NT2/D1 (cell line): ENCODE results near the gene CYP27C1.

ENCODE experiments used
- DNase-seq: peaks from one replicate; pipeline ENCODE4 v3.0.0-alpha.2; 2011; ENCODE audit warnings: low read depth, low spot score
- H3K27me3 ChIP-seq: 2 replicates; pipeline ENCODE4 v1.6.0; 2011; ENCODE audit warnings: mild to moderate bottlenecking; ENCODE audit not compliant: insufficient read length, insufficient read depth
- H3K36me3 ChIP-seq: 2 replicates; pipeline ENCODE4 v1.6.1; 2011; ENCODE audit warnings: mild to moderate bottlenecking, low read length, mixed read lengths; ENCODE audit not compliant: insufficient read depth, insufficient read length
- H3K4me1 ChIP-seq: 2 replicates; pipeline ENCODE4 v1.5.1; 2011; ENCODE audit not compliant: insufficient read depth, insufficient read length
- H3K4me3 ChIP-seq: 2 replicates; pipeline ENCODE4 v1.5.1; 2011; ENCODE audit warnings: low read depth; ENCODE audit not compliant: insufficient read length
- H3K9ac ChIP-seq: 2 replicates; pipeline ENCODE4 v1.6.0; 2011; ENCODE audit warnings: low read depth; ENCODE audit not compliant: insufficient read length
- H3K9me3 ChIP-seq: 2 replicates; pipeline ENCODE4 v1.5.1; 2011; ENCODE audit warnings: mild to moderate bottlenecking, low read length; ENCODE audit not compliant: insufficient read depth
- SUZ12 ChIP-seq: IDR thresholded peaks from 2 replicates; pipeline ENCODE4 v1.6.1; 2011; ENCODE audit not compliant: insufficient read length, insufficient read depth; ENCODE audit errors: extremely low read depth
- YY1 ChIP-seq: IDR thresholded peaks from 2 replicates; pipeline ENCODE4 v1.6.1; 2011; ENCODE audit not compliant: insufficient read length, insufficient read depth
- ZNF274 ChIP-seq: IDR thresholded peaks from 2 replicates; pipeline ENCODE4 v1.6.1; 2011; ENCODE audit warnings: mild to moderate bottlenecking, low read depth, low read length

Gene CYP27C1

GRCh38 chr2:127153691-127154158 is 66.4 kb downstream of the CYP27C1 start:
- Histone ChIP-seq H3K4me1 (peaks cover 5% of the 10 kb centered on the region), H3K9ac (no peak overlapping the region), H3K9me3 (peaks cover 13% of the 10 kb centered on the region), H3K4me3 (no peak overlapping the region), H3K27me3 (no peaks in the 10 kb centered on the region), H3K36me3 (no peaks in the 10 kb centered on the region)
- TF ChIP-seq ZNF274 = no peak
- TF ChIP-seq YY1 = no peak
- no peak for TF ChIP-seq SUZ12
- DNase-seq = no peak

DNA sequence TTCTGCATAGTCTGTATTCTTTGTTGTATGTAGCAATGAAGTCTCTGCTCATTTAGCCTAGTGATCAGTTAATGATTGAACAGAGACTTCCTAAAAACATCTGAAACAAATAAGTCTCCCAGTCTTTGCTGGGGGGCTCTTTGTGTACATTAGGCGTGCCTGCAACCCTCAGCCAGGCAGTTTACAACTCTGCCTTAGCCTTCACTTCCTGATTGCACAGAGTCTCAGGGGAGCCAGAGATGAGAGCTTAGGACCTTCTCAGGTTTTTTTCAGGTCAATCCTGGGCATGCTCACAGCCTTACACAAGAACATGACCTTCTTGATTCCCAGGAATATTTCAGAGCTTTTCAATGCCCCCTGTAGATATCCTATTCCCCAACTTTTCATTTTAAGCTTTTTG is 69.1 kb downstream of the CYP27C1 start:
- Histone ChIP-seq H3K9ac (no peak overlapping the region), H3K36me3 (no peaks in the 10 kb centered on the region), H3K9me3 (peaks cover 14% of the 10 kb centered on the region), H3K4me1 (no peaks in the 10 kb centered on the region), H3K4me3 (no peak overlapping the region), H3K27me3 (no peaks in the 10 kb centered on the region)
- no peak for TF ChIP-seq ZNF274
- TF ChIP-seq SUZ12 = no peak
- no peak for DNase-seq

DNA sequence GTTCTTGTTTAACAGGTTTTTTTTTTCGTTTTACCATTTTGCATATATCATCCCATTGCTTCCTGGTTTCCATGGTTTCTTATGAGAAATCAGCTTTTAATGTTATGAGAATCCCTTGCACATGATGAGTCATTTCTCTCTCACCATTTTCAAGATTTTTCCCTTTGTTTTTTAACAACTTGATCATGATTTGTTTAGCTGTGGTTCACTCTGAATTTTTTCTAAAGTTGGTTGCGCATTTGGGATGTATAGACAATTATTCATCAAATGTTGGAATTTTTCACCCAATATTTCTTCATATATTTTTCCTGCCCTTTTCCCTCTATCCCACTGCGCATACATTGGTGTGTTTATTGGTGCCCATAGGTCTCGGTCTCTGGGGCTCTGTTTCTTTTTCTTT is 70.7 kb downstream of the CYP27C1 start:
- TF ChIP-seq SUZ12 (no peak), ZNF274 (no peak), YY1 (no peak)
- no peak overlapping the region for H3K4me3 ChIP-seq
- no peaks in the 10 kb centered on the region for H3K4me1 ChIP-seq
- H3K9me3 ChIP-seq = peaks cover 14% of the 10 kb centered on the region
- H3K36me3 ChIP-seq = no peaks in the 10 kb centered on the region
- DNase-seq = no peak
- no peak overlapping the region for H3K9ac ChIP-seq
- H3K27me3 ChIP-seq = no peaks in the 10 kb centered on the region

DNA sequence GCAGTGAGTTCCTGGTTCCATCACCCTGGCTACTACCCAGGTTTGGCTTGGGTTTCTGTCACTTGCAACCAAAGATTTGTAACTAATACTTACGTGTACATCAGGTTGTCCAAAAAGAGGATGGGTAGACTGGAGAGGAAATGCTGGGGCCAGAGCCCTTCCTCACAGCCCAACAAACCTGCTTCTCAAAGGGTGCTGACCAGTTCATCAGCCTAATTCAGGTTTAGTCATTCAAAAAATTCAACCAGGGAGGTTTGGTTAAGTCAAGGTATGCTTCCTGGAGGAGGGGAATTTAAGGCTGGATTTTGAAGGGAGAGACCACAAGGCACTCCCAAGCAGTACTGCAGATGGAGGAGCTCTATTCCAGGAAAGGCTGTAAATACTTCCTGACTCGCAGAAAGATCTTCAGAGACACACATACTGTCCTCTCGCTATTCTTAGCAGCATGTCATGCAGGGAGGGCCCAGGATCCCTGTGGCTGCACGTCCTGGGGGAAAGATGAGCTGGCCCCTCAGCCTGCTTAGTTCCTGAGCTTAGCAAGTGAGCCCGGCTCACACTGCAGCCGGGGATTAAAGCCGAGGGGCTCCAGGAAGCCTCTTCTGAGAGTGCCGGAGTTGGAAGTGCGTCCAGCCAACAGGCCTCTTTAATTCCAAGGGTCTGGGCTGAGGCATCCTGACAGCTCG is 73.1 kb downstream of the CYP27C1 start:
- DNase-seq = no peak
- Histone ChIP-seq H3K4me1 (peaks cover 10% of the 10 kb centered on the region), H3K4me3 (no peak overlapping the region), H3K9me3 (peaks cover 14% of the 10 kb centered on the region), H3K9ac (no peak overlapping the region), H3K36me3 (no peaks in the 10 kb centered on the region), H3K27me3 (no peaks in the 10 kb centered on the region)
- TF ChIP-seq SUZ12 (no peak), ZNF274 (no peak), YY1 (no peak)

- H3K4me3 ChIP-seq = no peak overlapping the region
- no peaks in the 10 kb centered on the region for H3K36me3 ChIP-seq
- H3K27me3 ChIP-seq = no peaks in the 10 kb centered on the region
- DNase-seq = no peak
- H3K9ac ChIP-seq = no peak overlapping the region
- peaks cover 10% of the 10 kb centered on the region for H3K4me1 ChIP-seq
- TF ChIP-seq SUZ12 (no peak), YY1 (no peak), ZNF274 (no peak)
- peaks cover 14% of the 10 kb centered on the region for H3K9me3 ChIP-seq
Measured at GRCh38 chr2:127146071-127146725, 73.9 kb downstream of the CYP27C1 start.

DNA sequence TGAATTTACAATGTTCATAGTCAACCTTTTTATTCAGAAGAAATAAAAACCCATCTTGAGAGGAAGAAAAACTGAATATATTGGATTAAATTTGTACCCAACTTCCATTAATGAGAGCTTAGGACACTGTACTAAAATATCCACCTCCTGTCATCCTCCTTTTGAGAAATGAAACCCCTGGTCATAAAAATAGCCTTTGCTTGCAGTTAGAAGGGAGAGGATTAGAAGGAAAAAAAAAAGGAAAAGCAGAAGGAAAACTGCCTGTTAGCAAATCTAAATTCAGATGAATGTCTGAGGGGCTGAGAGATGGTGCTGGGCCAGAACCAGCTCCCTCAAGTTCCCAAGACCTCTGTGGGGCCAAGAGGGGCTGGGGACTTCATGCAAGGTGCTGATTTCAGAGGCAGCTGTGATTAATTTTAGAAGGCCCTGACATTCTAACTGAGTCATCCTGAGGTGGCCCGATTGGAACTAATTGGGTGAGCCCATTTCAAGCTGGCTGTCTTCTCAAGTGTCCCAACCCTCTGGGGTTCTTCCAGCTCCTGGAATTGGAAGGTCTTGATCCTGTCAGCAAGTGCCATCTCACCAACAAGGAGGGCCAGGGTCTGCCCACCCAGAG is 74.7 kb downstream of the CYP27C1 start:
- no peaks in the 10 kb centered on the region for H3K27me3 ChIP-seq
- no peak for TF ChIP-seq ZNF274
- no peak for TF ChIP-seq SUZ12
- no peak for TF ChIP-seq YY1
- no peaks in the 10 kb centered on the region for H3K36me3 ChIP-seq
- H3K4me1 ChIP-seq = peaks cover 10% of the 10 kb centered on the region
- no peak overlapping the region for H3K9ac ChIP-seq
- peaks cover 7% of the 10 kb centered on the region; the same call in 1 of the 2 replicates for H3K9me3 ChIP-seq
- no peak overlapping the region for H3K4me3 ChIP-seq
- no peak for DNase-seq
